ENCODE measurements around the gene GABRE.

Gene GABRE

GRCh38 chrX:151921292-151921691 is 53.2 kb downstream of the GABRE start:
- TF ChIP-seq HIC1 (tag by site-specific recombination; IDR thresholded peaks at IDR 0.05) (no peak), ZNF341 (tag by site-specific recombination; IDR thresholded peaks at IDR 0.05; ENCODE audit: low read depth) (no peak), MZF1 (tag by site-specific recombination; IDR thresholded peaks at IDR 0.05; ENCODE audit: borderline replicate concordance) (no peak), IKZF3 (tag by site-specific recombination; IDR thresholded peaks at IDR 0.05) (no peak)
- H3K4me3 ChIP-seq (ENCODE audit: low read depth, low read length): no peak overlapping the region
- H3K9me3 ChIP-seq (ENCODE audit: control insufficient read depth, insufficient read depth, low read depth, low read length): no peaks in the 10 kb centered on the region
- no peak overlapping the region for H3K27ac ChIP-seq (ENCODE audit: extremely low read depth, low read depth, low read length)
- ChIA-PET POLR2A (no interaction called here), CTCF (no interaction called here)
- H3K36me3 ChIP-seq (ENCODE audit: control insufficient read depth in 2 of 2, insufficient read depth in 1 of 2, low read length in 2 of 2): no peaks in the 10 kb centered on the region
- no peaks in the 10 kb centered on the region for H3K4me1 ChIP-seq (ENCODE audit: control insufficient read depth, insufficient read depth, low read length)

GRCh38 chrX:151920530-151920929 is 53.9 kb downstream of the GABRE start:
- no peaks in the 10 kb centered on the region for H3K9me3 ChIP-seq (ENCODE audit: control insufficient read depth, insufficient read depth, low read depth, low read length)
- no peaks in the 10 kb centered on the region for H3K4me1 ChIP-seq (ENCODE audit: control insufficient read depth, insufficient read depth, low read length)
- H3K36me3 ChIP-seq (ENCODE audit: control insufficient read depth in 2 of 2, insufficient read depth in 1 of 2, low read length in 2 of 2): no peaks in the 10 kb centered on the region
- ChIA-PET POLR2A (no interaction called here), CTCF (no interaction called here)
- H3K4me3 ChIP-seq (ENCODE audit: low read depth, low read length): no peak overlapping the region
- no peak for TF ChIP-seq PRDM6 (tag by site-specific recombination; IDR thresholded peaks at IDR 0.05)
- no peak for TF ChIP-seq ZNF157 (tag by site-specific recombination; IDR thresholded peaks at IDR 0.05)
- no peak for TF ChIP-seq ZNF211 (tag by site-specific recombination; IDR thresholded peaks at IDR 0.05; ENCODE audit: low read depth)
- TF ChIP-seq ZNF658 (tag by site-specific recombination; IDR thresholded peaks at IDR 0.05): no peak
- no peak for TF ChIP-seq ZNF629 (tag by site-specific recombination; IDR thresholded peaks at IDR 0.05)
- TF ChIP-seq ZNF362 (tag by site-specific recombination; IDR thresholded peaks at IDR 0.05): no peak
- no peak for TF ChIP-seq PBX3 (CRISPR knock-in tag; IDR thresholded peaks at IDR 0.05)
- TF ChIP-seq ZNF449 (tag by site-specific recombination; IDR thresholded peaks at IDR 0.05): no peak
- no peak for TF ChIP-seq ZNF585B (tag by site-specific recombination; IDR thresholded peaks at IDR 0.05)
- TF ChIP-seq ZNF223 (tag by site-specific recombination; IDR thresholded peaks at IDR 0.05): no peak
- no peak for TF ChIP-seq PATZ1 (tag by site-specific recombination; IDR thresholded peaks at IDR 0.05)
- TF ChIP-seq EGR2 (tag by site-specific recombination; IDR thresholded peaks at IDR 0.05; ENCODE audit: low read depth): no peak
- no peak for TF ChIP-seq ZFP41 (tag by site-specific recombination; IDR thresholded peaks at IDR 0.05; ENCODE audit: borderline replicate concordance)
- TF ChIP-seq GLI2 (tag by site-specific recombination; IDR thresholded peaks at IDR 0.05; ENCODE audit: borderline replicate concordance, low read depth): no peak
- no peak for TF ChIP-seq ZNF529 (tag by site-specific recombination; IDR thresholded peaks at IDR 0.05; ENCODE audit: insufficient replicate concordance)
- TF ChIP-seq ZBTB21 (tag by site-specific recombination; IDR thresholded peaks at IDR 0.05): no peak
- TF ChIP-seq ZNF148 (tag by site-specific recombination; IDR thresholded peaks at IDR 0.05; ENCODE audit: borderline replicate concordance): no peak
- no peak for TF ChIP-seq ZNF175 (tag by site-specific recombination; IDR thresholded peaks at IDR 0.05)
- H3K27ac ChIP-seq (ENCODE audit: extremely low read depth, low read depth, low read length): no peak overlapping the region
